IPS-18a (cell line): ENCODE measurements around the gene APCDD1L.

Experiments used
- H3K27ac ChIP-seq: one replicate; pipeline ENCODE4 v1.5.1; 2013; ENCODE audit warnings: low read length
- H3K27me3 ChIP-seq: one replicate; pipeline ENCODE4 v1.6.1; 2013; ENCODE audit warnings: mild to moderate bottlenecking, low read length; ENCODE audit not compliant: control insufficient read depth, insufficient read depth
- H3K36me3 ChIP-seq: one replicate; pipeline ENCODE4 v1.6.1; 2013; ENCODE audit warnings: low read depth, low read length; ENCODE audit not compliant: control insufficient read depth
- H3K4me1 ChIP-seq: one replicate; pipeline ENCODE4 v1.6.1; 2013; ENCODE audit warnings: low read depth, low read length; ENCODE audit not compliant: control insufficient read depth
- H3K4me3 ChIP-seq: one replicate; pipeline ENCODE4 v1.5.1; 2013; ENCODE audit warnings: low read length
- H3K9ac ChIP-seq: one replicate; pipeline ENCODE4 v1.6.1; 2013; ENCODE audit warnings: mild to moderate bottlenecking, low read length, moderate library complexity
- H3K9me3 ChIP-seq: one replicate; pipeline ENCODE4 v1.6.1; 2013; ENCODE audit warnings: low read depth, low read length; ENCODE audit not compliant: control insufficient read depth

The APCDD1L gene

GRCh38 chr20:58479726-58480440 lies 35.3 kb downstream of the APCDD1L start:
- no peaks in the 10 kb centered on the region for H3K27me3 ChIP-seq
- H3K4me3 ChIP-seq, result no peak overlapping the region
- peaks cover 7% of the 10 kb centered on the region for H3K4me1 ChIP-seq
- H3K9ac ChIP-seq, result no peak overlapping the region
- H3K36me3 ChIP-seq, result no peaks in the 10 kb centered on the region
- peaks cover 11% of the 10 kb centered on the region for H3K9me3 ChIP-seq
- H3K27ac ChIP-seq, result no peak overlapping the region

- Histone ChIP-seq H3K27me3 (no peaks in the 10 kb centered on the region), H3K4me1 (peaks cover 7% of the 10 kb centered on the region), H3K27ac (no peak overlapping the region), H3K9me3 (peaks cover 11% of the 10 kb centered on the region), H3K4me3 (no peak overlapping the region), H3K9ac (no peak overlapping the region), H3K36me3 (no peaks in the 10 kb centered on the region)
Observed at GRCh38 chr20:58478141-58478805, 36.9 kb downstream of the APCDD1L start.

- Histone ChIP-seq H3K9ac (no peak overlapping the region), H3K36me3 (no peaks in the 10 kb centered on the region), H3K4me1 (no peaks in the 10 kb centered on the region), H3K27me3 (no peaks in the 10 kb centered on the region), H3K4me3 (no peak overlapping the region), H3K9me3 (peaks cover 11% of the 10 kb centered on the region), H3K27ac (no peak overlapping the region)
Observed at GRCh38 chr20:58475466-58475865, 39.7 kb downstream of the APCDD1L start.

- no peaks in the 10 kb centered on the region for H3K27me3 ChIP-seq
- no peaks in the 10 kb centered on the region for H3K36me3 ChIP-seq
- H3K4me1 ChIP-seq, result no peaks in the 10 kb centered on the region
- no peak overlapping the region for H3K27ac ChIP-seq
- H3K4me3 ChIP-seq, result no peak overlapping the region
- peaks cover 9% of the 10 kb centered on the region for H3K9me3 ChIP-seq
- no peak overlapping the region for H3K9ac ChIP-seq
Observed at GRCh38 chr20:58473453-58474425, 41.5 kb downstream of the APCDD1L start.

GRCh38 chr20:58472273-58473018 lies 42.8 kb downstream of the APCDD1L start:
- Histone ChIP-seq H3K27ac (no peak overlapping the region), H3K4me3 (no peak overlapping the region), H3K9ac (no peak overlapping the region)

GRCh38 chr20:58471193-58472164 lies 43.7 kb downstream of the APCDD1L start:
- Histone ChIP-seq H3K4me3 (no peak overlapping the region), H3K27ac (no peak overlapping the region), H3K27me3 (no peaks in the 10 kb centered on the region), H3K4me1 (no peaks in the 10 kb centered on the region), H3K9ac (no peak overlapping the region), H3K9me3 (no peaks in the 10 kb centered on the region), H3K36me3 (no peaks in the 10 kb centered on the region)

More at GRCh38 chr20:58472273-58473018, 42.8 kb downstream of the APCDD1L start:
- Histone ChIP-seq H3K9me3 (no peaks in the 10 kb centered on the region), H3K36me3 (no peaks in the 10 kb centered on the region), H3K27me3 (no peaks in the 10 kb centered on the region), H3K4me1 (no peaks in the 10 kb centered on the region)

- Histone ChIP-seq H3K36me3 (no peaks in the 10 kb centered on the region), H3K9me3 (no peaks in the 10 kb centered on the region), H3K4me3 (no peak overlapping the region), H3K4me1 (no peaks in the 10 kb centered on the region), H3K9ac (no peak overlapping the region), H3K27ac (no peak overlapping the region), H3K27me3 (no peaks in the 10 kb centered on the region)
Observed at GRCh38 chr20:58470336-58471192, 44.6 kb downstream of the APCDD1L start.

GRCh38 chr20:58469616-58470015 lies 45.6 kb downstream of the APCDD1L start:
- H3K36me3 ChIP-seq, result no peaks in the 10 kb centered on the region
- H3K9me3 ChIP-seq, result no peaks in the 10 kb centered on the region
- H3K4me1 ChIP-seq, result no peaks in the 10 kb centered on the region
- H3K27me3 ChIP-seq, result no peaks in the 10 kb centered on the region
- no peak overlapping the region for H3K4me3 ChIP-seq
- H3K27ac ChIP-seq, result no peak overlapping the region
- no peak overlapping the region for H3K9ac ChIP-seq

- H3K27me3 ChIP-seq, result no peaks in the 10 kb centered on the region
- no peaks in the 10 kb centered on the region for H3K9me3 ChIP-seq
- no peak overlapping the region for H3K4me3 ChIP-seq
- no peaks in the 10 kb centered on the region for H3K36me3 ChIP-seq
- H3K4me1 ChIP-seq, result no peaks in the 10 kb centered on the region
- no peak overlapping the region for H3K9ac ChIP-seq
- no peak overlapping the region for H3K27ac ChIP-seq
Observed at GRCh38 chr20:58467572-58468527, 47.3 kb downstream of the APCDD1L start.
